Skeletal muscle satellite cell (primary cell): Measurements from ENCODE around the gene ST3GAL4. TPM values are rescaled to one million over a fixed set of nuclear protein-coding genes. Genes with fewer than 3 reads are reported as not detected.
"Not testable (repeated sequence)": the region's sequence is repeated elsewhere in the genome, so short reads cannot be mapped to it uniquely, and the experiment has no call there.

Source experiments
- H3K27me3 ChIP-seq: 2 replicates; pipeline ENCODE4 v1.7.0; 2013; ENCODE audit warnings: low read length; ENCODE audit not compliant: control insufficient read depth, insufficient read depth
- H3K36me3 ChIP-seq: 2 replicates; pipeline ENCODE4 v1.7.0; 2013; ENCODE audit warnings: mild to moderate bottlenecking, control low read depth, low read length; ENCODE audit not compliant: insufficient read depth
- H3K4me1 ChIP-seq: 2 replicates; pipeline ENCODE4 v1.7.0; 2013; ENCODE audit warnings: low read length; ENCODE audit not compliant: control insufficient read depth, insufficient read depth
- H3K4me2 ChIP-seq: 2 replicates; pipeline ENCODE4 v1.7.0; 2013; ENCODE audit warnings: mild to moderate bottlenecking, low read length
- H3K4me3 ChIP-seq: 2 replicates; pipeline ENCODE4 v1.7.0; 2013; ENCODE audit warnings: low read length
- H3K9ac ChIP-seq: 2 replicates; pipeline ENCODE4 v1.7.0; 2013; ENCODE audit warnings: mild to moderate bottlenecking, low read depth, low read length, moderate library complexity
- H3K9me3 ChIP-seq: replicated peaks from 2 replicates; pipeline ENCODE4 v1.7.0; 2013; ENCODE audit warnings: mild to moderate bottlenecking, control low read depth, low read length
- total RNA-seq: library from RNA; depleted of rRNA; stranded (reverse); fragments of >200 nt; gene quantifications from 2 replicates; pipeline ENCODE4 v1.2.3, GENCODE V29; 2012; rRNA removed

Gene ST3GAL4, protein sequence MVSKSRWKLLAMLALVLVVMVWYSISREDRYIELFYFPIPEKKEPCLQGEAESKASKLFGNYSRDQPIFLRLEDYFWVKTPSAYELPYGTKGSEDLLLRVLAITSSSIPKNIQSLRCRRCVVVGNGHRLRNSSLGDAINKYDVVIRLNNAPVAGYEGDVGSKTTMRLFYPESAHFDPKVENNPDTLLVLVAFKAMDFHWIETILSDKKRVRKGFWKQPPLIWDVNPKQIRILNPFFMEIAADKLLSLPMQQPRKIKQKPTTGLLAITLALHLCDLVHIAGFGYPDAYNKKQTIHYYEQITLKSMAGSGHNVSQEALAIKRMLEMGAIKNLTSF
- total RNA-seq, result 12.2 and 22.3 TPM in 2 replicates

DNA sequence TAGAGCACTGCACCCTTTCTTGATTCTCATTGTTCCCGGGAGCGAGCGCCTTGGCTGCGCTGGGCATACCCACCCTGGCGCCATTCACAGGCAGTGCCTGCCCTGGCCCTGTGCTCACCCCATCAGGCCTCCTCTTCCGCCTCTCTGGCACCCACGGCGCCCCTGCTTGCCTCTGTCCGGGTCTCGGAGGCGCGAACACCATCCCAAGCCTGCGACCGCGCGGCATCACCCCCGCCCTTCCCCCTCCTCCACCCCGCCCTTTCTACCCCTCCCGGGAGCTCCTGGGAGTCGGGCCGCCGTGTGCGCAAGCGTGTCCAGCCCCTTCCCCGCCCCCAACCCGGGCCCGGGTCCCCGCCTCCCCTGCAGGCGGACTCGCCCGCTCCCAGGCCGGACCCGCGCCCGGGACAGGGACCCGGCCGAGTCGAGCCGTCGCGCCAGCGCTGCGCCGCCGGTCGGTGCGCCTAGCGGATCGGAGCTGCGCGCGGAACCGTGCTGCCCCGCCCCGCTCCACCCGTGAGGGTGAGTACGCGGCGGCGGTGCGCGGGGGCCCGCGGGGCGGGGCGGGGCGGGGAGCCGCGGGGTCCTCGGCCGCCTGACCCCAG is at the start of gene ST3GAL4:
ST3GAL4 (plus strand) TSS at position 363 of the 602 bp plus-strand sequence. CDS start 50,470 bp downstream, outside the sequence.
- H3K4me2 ChIP-seq, result peak within 1 kb of the TSS; percentile 96
- no peaks in the 10 kb centered on the region for H3K27me3 ChIP-seq
- H3K36me3 ChIP-seq, result peaks cover 14% of the 10 kb centered on the region
- no peaks in the 10 kb centered on the region for H3K9me3 ChIP-seq
- H3K9ac ChIP-seq, result peak within 1 kb of the TSS; percentile 88
- H3K4me1 ChIP-seq, result peaks cover 44% of the 10 kb centered on the region
- peak within 1 kb of the TSS; percentile 86 for H3K4me3 ChIP-seq

DNA sequence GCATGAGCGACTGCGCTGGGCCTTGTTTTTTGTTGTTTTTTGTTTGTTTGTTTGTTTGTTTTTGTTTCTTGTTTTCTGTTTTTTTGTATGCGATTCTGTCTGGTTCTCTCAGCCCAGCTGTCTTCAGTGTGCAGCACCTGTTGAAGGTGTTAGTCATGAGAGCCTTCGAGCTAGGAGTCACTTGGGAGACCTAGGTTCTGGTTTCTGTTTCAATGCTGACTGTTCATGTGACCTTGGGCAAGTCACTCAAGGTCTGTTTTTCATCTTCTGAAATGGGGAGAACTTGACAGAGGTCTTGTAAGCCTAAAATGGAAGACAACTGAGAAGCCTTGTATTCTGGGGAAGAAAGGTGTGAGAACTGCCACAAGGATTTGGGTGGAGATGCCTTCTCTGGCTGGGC is 49.8 kb upstream of the ST3GAL4 start:
- no peaks in the 10 kb centered on the region for H3K27me3 ChIP-seq
- no peak overlapping the region for H3K4me3 ChIP-seq
- H3K9me3 ChIP-seq, result no peaks in the 10 kb centered on the region
- H3K4me2 ChIP-seq, result no peak overlapping the region
- H3K9ac ChIP-seq, result no peak overlapping the region
- peaks cover 5% of the 10 kb centered on the region for H3K36me3 ChIP-seq
- peaks cover 15% of the 10 kb centered on the region for H3K4me1 ChIP-seq

DNA sequence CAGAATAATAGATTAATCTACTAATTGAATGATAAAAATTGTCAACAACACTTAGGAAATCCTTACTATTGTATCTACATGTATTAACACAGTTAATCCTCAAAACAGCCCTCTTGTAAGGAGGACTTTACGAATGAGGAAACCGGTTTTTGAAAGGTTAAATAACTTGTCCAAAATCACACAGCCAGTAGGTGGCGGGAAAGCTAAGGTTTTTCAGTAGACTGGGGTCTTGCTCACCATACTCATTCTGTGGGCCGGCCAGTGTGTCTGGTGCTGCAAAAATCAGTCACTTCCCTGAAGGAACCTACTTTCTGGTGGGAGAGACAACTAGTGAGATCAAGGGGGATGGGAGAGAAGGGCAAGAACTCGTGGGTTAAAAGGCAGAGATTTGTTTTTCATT is 47.8 kb upstream of the ST3GAL4 start:
- H3K4me1 ChIP-seq, result peaks cover 18% of the 10 kb centered on the region
- no peaks in the 10 kb centered on the region for H3K9me3 ChIP-seq
- H3K4me3 ChIP-seq, result no peak overlapping the region
- H3K9ac ChIP-seq, result no peak overlapping the region
- no peak overlapping the region for H3K4me2 ChIP-seq
- no peaks in the 10 kb centered on the region for H3K27me3 ChIP-seq
- peaks cover 5% of the 10 kb centered on the region for H3K36me3 ChIP-seq

DNA sequence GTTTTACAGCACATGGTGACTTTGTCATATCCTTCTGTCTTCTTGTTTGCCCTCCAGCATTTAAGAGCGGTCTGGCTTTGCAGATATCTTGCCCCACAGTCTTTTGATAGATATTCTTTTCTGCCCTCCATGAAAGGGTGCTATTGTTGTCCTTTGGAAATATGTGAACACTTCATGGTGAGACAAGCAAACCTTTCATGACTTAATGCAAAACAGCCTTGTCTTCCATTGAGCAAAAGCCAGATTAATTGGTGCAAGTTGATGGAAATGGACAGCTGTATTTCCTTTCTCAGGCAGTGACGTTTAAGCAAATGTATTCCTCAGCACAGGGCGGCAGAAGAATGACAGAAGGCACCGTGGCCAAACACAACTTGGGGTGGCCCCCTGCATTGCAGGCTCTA is 47.2 kb upstream of the ST3GAL4 start:
- Histone ChIP-seq H3K4me1 (peaks cover 18% of the 10 kb centered on the region), H3K4me3 (no peak overlapping the region), H3K27me3 (no peaks in the 10 kb centered on the region), H3K36me3 (peaks cover 5% of the 10 kb centered on the region), H3K4me2 (no peak overlapping the region), H3K9me3 (no peaks in the 10 kb centered on the region), H3K9ac (no peak overlapping the region)

DNA sequence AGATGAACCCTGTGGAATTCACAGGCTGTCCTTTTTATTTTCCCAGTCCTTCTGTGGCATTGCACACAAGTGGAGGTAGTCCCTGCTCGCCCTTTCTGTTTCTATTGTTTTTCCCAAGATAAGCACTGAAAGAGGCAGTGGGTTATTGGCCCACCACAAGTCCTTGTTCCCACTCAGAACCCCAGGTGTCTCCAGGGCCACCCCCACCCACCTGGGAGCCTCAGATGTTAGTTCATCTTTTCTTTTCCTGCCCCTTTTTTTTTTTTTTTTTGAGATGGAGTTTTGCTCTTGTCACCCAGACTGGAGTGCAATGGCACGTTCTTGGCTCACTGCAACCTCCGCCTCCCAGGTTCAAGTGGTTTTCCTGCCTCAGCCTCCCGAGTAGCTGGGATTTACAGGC is 46.7 kb upstream of the ST3GAL4 start:
- not testable (repeated sequence) for H3K36me3 ChIP-seq, H3K9ac ChIP-seq, H3K27me3 ChIP-seq, H3K4me3 ChIP-seq, H3K9me3 ChIP-seq, H3K4me2 ChIP-seq
- H3K4me1 ChIP-seq, result peaks cover 18% of the 10 kb centered on the region

DNA sequence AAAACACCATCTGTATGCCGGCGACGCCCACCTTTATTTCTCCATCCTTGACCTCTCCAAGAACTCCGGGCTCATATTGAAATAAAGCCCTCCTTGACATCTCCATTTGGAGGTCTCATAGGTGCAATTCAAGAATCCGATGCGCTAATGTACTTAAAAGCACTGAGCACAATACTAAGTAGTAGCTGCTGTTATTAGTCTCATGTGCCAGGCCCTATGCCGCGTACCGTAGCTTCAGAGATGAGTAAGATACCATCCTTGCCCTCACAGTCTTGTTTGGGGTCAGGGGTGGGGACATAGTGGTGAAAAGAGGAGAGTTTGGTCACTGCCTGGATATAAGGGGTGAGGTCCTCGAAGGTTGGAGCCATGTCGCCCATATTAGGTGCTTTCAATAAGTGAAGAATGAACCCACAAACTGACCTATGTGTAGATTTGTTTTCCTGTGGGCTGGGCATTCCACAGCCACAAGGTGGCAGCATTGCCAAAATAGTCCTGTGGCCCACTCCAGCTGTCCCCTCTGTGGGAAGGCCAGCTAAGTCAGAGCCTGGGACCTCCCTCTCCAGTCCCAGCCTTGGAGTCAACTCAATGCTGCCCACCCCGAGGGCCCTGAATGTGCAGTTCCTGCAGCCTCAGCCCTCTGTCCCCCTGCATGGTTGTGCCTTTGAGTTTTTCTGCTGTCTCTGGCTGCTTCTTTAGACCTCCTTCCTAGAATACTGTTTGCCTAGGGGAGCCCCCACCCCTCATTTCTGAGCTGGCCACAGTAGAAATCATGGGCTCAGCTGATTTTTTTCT is 45.1 kb upstream of the ST3GAL4 start:
- Histone ChIP-seq H3K4me3 (no peak overlapping the region), H3K27me3 (no peaks in the 10 kb centered on the region), H3K36me3 (peaks cover 10% of the 10 kb centered on the region), H3K4me2 (no peak overlapping the region), H3K9ac (no peak overlapping the region), H3K4me1 (peaks cover 14% of the 10 kb centered on the region), H3K9me3 (no peaks in the 10 kb centered on the region)

DNA sequence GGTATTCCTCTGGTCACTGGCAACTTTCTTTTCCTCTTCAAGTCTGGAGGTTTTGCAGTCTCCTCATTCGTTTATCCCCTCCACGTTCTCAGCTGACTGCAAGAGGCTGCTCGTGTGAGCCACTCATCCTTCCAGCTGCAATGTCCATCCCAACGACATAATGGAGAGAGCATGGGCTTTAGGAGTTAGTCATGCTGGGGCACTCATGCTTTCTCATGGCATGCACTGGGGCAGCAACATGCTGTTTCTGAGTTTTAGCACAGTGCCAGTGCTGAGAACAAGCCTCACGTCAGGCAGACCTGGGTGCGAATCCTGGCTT is 44.5 kb upstream of the ST3GAL4 start:
- H3K9ac ChIP-seq, result no peak overlapping the region
- H3K4me1 ChIP-seq, result peaks cover 14% of the 10 kb centered on the region
- no peak overlapping the region for H3K4me3 ChIP-seq

DNA sequence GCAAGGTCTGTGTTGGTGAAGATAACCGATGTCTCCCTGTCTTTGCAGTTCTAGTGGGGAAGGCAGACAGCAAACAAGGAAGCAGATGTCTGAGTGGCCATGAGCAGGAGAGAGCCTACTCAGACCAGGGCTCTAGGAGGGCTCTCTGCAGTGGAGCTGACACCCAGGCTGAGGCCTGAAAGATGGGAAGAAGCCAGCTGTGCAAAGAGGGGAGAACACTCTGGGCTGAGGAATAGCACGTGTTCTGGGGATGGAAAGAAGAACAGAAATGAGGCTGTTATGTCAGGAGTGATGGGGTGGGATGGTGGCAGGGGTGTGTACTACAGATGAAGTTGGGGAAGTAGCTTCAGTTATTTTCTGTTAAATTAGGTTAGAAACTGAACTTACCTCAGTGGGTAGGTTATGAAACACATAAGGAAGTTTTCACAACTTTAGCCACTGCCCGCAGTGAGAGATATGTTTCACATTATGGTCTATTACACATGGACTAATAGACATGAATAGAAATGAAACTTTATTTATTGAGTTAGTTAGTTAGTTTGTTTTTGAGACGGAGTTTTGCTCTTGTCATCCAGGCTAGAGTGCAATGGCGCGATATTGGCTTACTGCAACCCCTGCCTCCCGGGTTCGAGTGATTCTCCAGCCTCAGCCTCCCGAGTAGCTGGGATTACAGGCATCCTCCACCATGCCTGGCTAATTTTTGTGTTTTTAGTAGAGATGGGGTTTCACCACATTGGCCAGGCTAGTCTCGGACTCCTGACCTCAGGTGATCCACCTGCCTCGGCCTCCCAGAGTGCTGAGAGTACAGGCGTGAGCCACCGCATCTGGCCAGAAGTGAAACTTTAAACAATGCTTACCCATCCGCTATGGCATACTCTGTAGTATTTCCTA is 43.8 kb upstream of the ST3GAL4 start:
- no peaks in the 10 kb centered on the region for H3K27me3 ChIP-seq
- H3K4me2 ChIP-seq, result no peak overlapping the region
- peaks cover 14% of the 10 kb centered on the region for H3K4me1 ChIP-seq
- no peak overlapping the region for H3K9ac ChIP-seq
- H3K4me3 ChIP-seq, result no peak overlapping the region
- no peaks in the 10 kb centered on the region for H3K9me3 ChIP-seq
- peaks cover 10% of the 10 kb centered on the region for H3K36me3 ChIP-seq

More for the DNA sequence above, 44.5 kb upstream of the ST3GAL4 start:
- Histone ChIP-seq H3K9me3 (no peaks in the 10 kb centered on the region), H3K4me2 (no peak overlapping the region), H3K27me3 (no peaks in the 10 kb centered on the region), H3K36me3 (peaks cover 10% of the 10 kb centered on the region)

DNA sequence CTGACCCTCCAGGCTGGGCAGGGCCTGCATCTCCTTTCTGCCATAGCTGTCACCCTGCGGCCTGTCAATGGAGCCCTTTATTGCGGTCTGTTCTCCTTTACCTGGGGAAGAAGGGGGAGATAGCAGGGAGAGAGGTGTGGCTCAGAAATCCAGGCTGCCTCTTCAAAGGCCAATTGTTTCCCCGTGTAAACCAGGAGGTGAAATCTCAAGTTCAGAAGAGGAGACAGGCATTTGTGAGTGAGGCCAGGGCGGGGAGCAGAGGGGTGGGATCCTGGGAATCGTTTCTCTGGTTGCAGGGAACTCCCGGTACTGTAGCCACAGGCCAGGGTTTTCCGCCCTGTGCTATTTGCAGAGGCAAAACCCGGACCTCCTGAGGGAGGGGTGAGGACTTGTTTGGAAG is 42.5 kb upstream of the ST3GAL4 start:
- Histone ChIP-seq H3K4me2 (no peak overlapping the region), H3K9me3 (no peaks in the 10 kb centered on the region), H3K4me3 (no peak overlapping the region), H3K4me1 (peaks cover 21% of the 10 kb centered on the region), H3K9ac (no peak overlapping the region), H3K36me3 (peaks cover 10% of the 10 kb centered on the region), H3K27me3 (no peaks in the 10 kb centered on the region)

DNA sequence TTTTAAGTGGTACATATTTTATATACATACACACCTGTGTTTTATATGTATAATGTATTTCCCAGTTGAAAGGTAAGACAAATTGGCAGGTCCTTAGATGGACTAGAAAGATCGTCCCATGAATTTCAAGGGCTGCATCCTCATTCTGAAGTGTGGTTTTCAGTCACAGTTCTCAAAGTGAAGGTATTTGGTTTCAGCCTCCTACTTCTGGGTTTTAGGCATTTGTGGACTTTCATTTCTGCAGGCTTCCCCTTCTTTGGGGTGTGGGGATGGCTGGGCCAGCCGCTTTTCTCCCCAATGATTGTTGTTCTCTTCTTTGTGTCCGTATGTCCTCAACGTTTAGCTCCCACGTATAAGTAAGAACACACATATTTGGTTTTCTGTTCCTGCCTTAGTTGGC is 41.7 kb upstream of the ST3GAL4 start:
- no peaks in the 10 kb centered on the region for H3K27me3 ChIP-seq
- no peak overlapping the region for H3K9ac ChIP-seq
- H3K4me2 ChIP-seq, result no peak overlapping the region
- H3K9me3 ChIP-seq, result no peaks in the 10 kb centered on the region
- peaks cover 10% of the 10 kb centered on the region for H3K36me3 ChIP-seq
- no peak overlapping the region for H3K4me3 ChIP-seq
- H3K4me1 ChIP-seq, result peaks cover 22% of the 10 kb centered on the region

DNA sequence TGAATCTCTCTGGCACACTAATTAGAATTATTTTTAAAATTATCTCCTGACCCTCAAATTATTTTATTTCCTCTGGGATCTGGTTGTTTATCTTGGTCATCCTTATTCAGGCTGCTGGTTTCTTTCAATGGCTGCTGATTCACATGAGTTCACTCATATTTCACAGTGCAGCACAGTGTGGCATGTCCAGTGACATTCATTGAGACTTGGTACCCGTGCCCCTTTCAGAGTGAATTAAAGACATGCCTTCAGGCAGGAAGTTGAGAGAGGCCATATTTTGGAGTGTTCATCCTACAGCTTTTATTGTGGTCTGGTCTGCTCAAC is 38.1 kb upstream of the ST3GAL4 start:
- Histone ChIP-seq H3K36me3 (peaks cover 4% of the 10 kb centered on the region), H3K4me1 (peaks cover 27% of the 10 kb centered on the region), H3K27me3 (no peaks in the 10 kb centered on the region), H3K4me3 (peak overlapping the region; percentile 37), H3K9ac (peak overlapping the region; percentile 46), H3K4me2 (peak overlapping the region; percentile 74), H3K9me3 (no peaks in the 10 kb centered on the region)
